Glutamatergic neuron (in vitro differentiated cells): Measurements from ENCODE around the gene CORIN. TPM values are rescaled to one million over a fixed set of nuclear protein-coding genes. Genes with fewer than 3 reads are reported as not detected.

Source experiments
- DNase-seq: peaks from one replicate; pipeline ENCODE4 v3.0.0; 2022
- H3K27ac Mint-ChIP-seq: one replicate; pipeline ENCODE4 v1.8.0; 2020; ENCODE audit warnings: mild to moderate bottlenecking, mixed read lengths, inconsistent platforms; ENCODE audit not compliant: unreplicated experiment
- H3K27me3 Mint-ChIP-seq: one replicate; pipeline ENCODE4 v1.8.0; 2020; ENCODE audit warnings: mild to moderate bottlenecking, moderate library complexity, mixed read lengths, inconsistent platforms; ENCODE audit not compliant: unreplicated experiment
- H3K36me3 Mint-ChIP-seq: one replicate; pipeline ENCODE4 v1.8.0; 2020; ENCODE audit warnings: mild to moderate bottlenecking, mixed read lengths, inconsistent platforms; ENCODE audit not compliant: unreplicated experiment
- H3K4me1 Mint-ChIP-seq: one replicate; pipeline ENCODE4 v1.8.0; 2020; ENCODE audit warnings: mild to moderate bottlenecking, low read depth, mixed read lengths, inconsistent platforms; ENCODE audit not compliant: unreplicated experiment
- H3K4me3 Mint-ChIP-seq: one replicate; pipeline ENCODE4 v1.8.0; 2020; ENCODE audit warnings: mild to moderate bottlenecking, mixed read lengths, inconsistent platforms; ENCODE audit not compliant: unreplicated experiment
- H3K9me3 Mint-ChIP-seq: one replicate; pipeline ENCODE4 v1.8.0; 2020; ENCODE audit warnings: mild to moderate bottlenecking, moderate library complexity, mixed read lengths, inconsistent platforms; ENCODE audit not compliant: unreplicated experiment
- total RNA-seq: library from RNA; stranded (reverse); fragmentation: NEBNext Ultra II Directional; extraction: Animal tissue kit (Norgen Biotek cat#: 25700); gene quantifications from one replicate; pipeline ENCODE4 v1.2.1, GENCODE V29; 2021; ENCODE audit not compliant: unreplicated experiment
- TF ChIP-seq, protein P1 (sequence below): fragments of 200-600 bp; sonication (generic); IDR thresholded peaks from one replicate; pipeline ENCODE4 v1.5.0; 2021; ENCODE audit not compliant: partially characterized antibody, unreplicated experiment

The CORIN gene
- total RNA-seq, 1 donor from 2014 or later = 0.32 TPM

DNA sequence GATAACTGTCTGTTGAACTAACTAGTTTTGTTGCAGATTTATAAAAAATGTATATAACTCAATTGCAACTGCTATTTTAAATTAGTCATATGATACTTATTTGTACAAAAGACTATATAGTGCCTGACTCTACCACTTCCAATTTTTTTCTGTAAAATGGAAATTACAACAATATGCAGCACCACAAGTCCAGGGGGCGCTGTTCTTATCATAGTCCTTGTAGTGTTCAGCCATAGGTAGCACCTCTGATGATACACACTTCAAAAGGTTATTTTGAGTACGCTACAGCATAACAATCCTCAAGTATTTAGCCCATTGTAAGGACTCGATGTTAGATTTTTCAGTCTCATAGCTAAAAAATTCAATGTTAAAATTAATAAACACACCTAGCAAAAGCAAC is 174.9 kb downstream of the CORIN start:
- TF ChIP-seq, protein P1, sequence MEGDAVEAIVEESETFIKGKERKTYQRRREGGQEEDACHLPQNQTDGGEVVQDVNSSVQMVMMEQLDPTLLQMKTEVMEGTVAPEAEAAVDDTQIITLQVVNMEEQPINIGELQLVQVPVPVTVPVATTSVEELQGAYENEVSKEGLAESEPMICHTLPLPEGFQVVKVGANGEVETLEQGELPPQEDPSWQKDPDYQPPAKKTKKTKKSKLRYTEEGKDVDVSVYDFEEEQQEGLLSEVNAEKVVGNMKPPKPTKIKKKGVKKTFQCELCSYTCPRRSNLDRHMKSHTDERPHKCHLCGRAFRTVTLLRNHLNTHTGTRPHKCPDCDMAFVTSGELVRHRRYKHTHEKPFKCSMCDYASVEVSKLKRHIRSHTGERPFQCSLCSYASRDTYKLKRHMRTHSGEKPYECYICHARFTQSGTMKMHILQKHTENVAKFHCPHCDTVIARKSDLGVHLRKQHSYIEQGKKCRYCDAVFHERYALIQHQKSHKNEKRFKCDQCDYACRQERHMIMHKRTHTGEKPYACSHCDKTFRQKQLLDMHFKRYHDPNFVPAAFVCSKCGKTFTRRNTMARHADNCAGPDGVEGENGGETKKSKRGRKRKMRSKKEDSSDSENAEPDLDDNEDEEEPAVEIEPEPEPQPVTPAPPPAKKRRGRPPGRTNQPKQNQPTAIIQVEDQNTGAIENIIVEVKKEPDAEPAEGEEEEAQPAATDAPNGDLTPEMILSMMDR = peak; percentile 65
- peak; percentile 49 for DNase-seq
- Mint-ChIP-seq H3K36me3 (peaks cover 11% of the 10 kb centered on the region), H3K9me3 (no peaks in the 10 kb centered on the region), H3K4me3 (no peak overlapping the region), H3K27ac (no peak overlapping the region), H3K27me3 (no peaks in the 10 kb centered on the region), H3K4me1 (peaks cover 5% of the 10 kb centered on the region)

DNA sequence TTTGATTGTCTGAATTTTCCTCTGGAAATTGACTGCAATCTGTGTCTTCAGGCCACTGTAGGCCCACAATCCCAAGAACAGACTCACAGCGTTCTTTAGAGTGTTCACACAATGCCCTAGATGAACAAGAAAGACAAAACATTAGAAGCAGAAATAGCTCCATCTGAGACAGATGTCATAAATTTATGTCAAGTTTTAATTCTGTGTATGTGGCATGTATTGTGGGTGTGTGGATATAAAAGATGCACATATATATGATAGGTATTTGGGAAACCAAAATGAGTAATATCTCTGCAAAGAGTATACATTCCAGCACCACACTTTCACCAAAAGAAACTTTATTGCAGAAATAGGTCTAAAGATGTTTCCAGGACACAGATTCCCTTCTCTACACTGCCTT is 176.1 kb downstream of the CORIN start:
- peaks cover 15% of the 10 kb centered on the region for H3K36me3 Mint-ChIP-seq
- no peak overlapping the region for H3K27ac Mint-ChIP-seq
- TF ChIP-seq, protein P1 = no peak
- no peak for DNase-seq
- no peak overlapping the region for H3K4me3 Mint-ChIP-seq
- H3K9me3 Mint-ChIP-seq = no peaks in the 10 kb centered on the region
- H3K4me1 Mint-ChIP-seq = peaks cover 5% of the 10 kb centered on the region
- H3K27me3 Mint-ChIP-seq = no peaks in the 10 kb centered on the region

DNA sequence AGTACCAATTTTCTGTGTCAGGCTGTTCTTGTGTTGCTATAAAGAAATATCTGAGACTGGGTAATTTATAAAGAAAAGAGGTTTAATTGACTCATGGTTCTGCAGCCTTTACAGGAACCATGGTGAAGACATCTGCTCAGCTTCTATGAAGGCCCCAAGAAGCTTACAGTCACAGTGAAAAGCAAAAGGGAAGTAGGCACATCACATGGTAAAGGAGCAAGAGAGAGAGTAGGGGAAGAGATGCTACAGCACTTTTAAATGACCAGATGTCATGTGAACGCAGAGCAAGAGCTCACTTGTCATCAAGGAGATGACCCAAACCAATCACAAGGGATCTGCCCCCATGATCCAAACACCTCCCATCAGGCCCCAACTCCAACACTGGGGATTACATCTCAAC is 178.5 kb downstream of the CORIN start:
- no peaks in the 10 kb centered on the region for H3K9me3 Mint-ChIP-seq
- H3K27me3 Mint-ChIP-seq = no peaks in the 10 kb centered on the region
- H3K4me3 Mint-ChIP-seq = no peak overlapping the region
- TF ChIP-seq, protein P1 = no peak
- H3K36me3 Mint-ChIP-seq = peaks cover 15% of the 10 kb centered on the region
- H3K27ac Mint-ChIP-seq = no peak overlapping the region
- DNase-seq = no peak
- H3K4me1 Mint-ChIP-seq = peaks cover 5% of the 10 kb centered on the region

DNA sequence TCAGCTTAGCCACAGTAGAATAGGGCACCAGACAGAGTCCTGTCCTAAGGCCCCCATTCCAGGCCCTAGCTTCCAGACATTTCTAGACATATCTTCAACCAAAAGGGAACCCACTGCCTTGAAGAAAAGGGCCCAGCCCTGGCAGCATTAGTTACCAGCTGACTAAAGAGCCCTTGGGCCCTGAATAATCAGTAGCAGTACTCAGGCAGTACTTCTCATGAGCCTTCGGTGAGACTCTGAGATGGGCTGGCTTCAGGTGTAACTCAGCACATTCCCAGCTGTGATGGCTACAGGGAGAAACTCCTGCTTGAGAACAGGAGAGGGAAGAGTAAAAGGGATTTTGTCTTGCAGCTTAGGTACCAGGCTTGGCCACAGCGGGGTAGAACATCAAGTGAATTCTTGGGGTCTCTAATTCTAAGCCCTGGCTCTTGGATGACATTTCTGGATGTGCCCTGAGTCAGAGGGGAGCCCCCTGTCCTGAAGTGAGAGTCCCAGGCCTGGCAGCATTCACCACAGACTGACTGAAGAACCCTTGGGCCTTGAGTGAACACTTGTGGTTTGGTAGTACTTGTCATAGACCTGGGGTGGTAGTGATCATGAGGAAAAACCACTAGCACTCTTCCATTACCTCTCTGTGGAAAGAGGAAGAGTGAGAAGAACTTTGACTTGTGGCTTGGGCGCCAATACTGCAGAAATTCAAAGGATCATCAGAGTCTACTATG is 182.7 kb downstream of the CORIN start:
- H3K27ac Mint-ChIP-seq = no peak overlapping the region
- H3K27me3 Mint-ChIP-seq = no peaks in the 10 kb centered on the region
- peaks cover 11% of the 10 kb centered on the region for H3K4me1 Mint-ChIP-seq
- no peak for DNase-seq
- TF ChIP-seq, protein P1 = no peak
- H3K36me3 Mint-ChIP-seq = peaks cover 15% of the 10 kb centered on the region
- no peak overlapping the region for H3K4me3 Mint-ChIP-seq
- H3K9me3 Mint-ChIP-seq = no peaks in the 10 kb centered on the region

DNA sequence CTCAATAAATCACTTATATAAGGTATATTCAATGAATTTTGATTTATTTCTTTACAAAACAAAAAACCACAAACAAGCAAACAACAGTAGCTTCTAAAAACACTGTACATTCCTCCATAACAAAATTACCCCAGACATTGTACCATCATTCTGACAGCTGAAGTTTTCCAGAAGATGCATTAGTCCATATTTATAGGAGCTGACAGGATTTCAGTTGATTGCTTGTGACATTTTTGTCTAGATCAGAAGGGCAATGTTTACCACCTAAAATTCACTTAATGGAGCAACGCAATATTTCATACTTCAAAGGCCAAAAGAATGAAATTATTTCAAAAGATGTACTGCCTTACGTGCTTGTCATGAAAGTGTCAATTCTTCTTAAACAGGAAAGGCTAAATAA is 185.8 kb downstream of the CORIN start:
- TF ChIP-seq, protein P1 = no peak
- no peak overlapping the region for H3K4me3 Mint-ChIP-seq
- no peak overlapping the region for H3K27ac Mint-ChIP-seq
- H3K4me1 Mint-ChIP-seq = peaks cover 22% of the 10 kb centered on the region
- H3K9me3 Mint-ChIP-seq = no peaks in the 10 kb centered on the region
- no peaks in the 10 kb centered on the region for H3K36me3 Mint-ChIP-seq
- no peaks in the 10 kb centered on the region for H3K27me3 Mint-ChIP-seq
- no peak for DNase-seq
